ENCODE measurements around the gene IFT20.

The IFT20 gene

DNA sequence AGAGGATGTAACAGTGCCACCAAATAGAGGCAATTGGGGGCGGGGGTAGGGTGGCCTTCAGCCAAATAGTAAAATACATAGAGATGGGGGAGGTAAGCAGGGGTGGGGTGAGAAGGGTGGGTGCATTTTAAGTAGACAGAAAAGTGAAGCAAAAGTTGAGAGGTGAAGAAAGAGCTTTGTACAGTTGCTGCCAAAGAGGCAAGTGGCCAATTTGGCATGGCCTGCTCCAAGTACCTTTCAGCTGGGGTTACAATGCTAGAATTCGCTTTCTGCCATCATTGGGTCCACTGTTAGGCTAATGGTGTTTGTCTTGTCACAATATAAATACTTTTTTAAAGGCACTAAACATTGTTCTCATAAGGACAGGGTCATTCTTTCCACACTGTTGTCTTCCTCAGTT, 21.4 kb downstream of the IFT20 start:
- TF ChIP-seq, protein P1, sequence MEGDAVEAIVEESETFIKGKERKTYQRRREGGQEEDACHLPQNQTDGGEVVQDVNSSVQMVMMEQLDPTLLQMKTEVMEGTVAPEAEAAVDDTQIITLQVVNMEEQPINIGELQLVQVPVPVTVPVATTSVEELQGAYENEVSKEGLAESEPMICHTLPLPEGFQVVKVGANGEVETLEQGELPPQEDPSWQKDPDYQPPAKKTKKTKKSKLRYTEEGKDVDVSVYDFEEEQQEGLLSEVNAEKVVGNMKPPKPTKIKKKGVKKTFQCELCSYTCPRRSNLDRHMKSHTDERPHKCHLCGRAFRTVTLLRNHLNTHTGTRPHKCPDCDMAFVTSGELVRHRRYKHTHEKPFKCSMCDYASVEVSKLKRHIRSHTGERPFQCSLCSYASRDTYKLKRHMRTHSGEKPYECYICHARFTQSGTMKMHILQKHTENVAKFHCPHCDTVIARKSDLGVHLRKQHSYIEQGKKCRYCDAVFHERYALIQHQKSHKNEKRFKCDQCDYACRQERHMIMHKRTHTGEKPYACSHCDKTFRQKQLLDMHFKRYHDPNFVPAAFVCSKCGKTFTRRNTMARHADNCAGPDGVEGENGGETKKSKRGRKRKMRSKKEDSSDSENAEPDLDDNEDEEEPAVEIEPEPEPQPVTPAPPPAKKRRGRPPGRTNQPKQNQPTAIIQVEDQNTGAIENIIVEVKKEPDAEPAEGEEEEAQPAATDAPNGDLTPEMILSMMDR (IDR thresholded peaks at IDR 0.05): no peak

DNA sequence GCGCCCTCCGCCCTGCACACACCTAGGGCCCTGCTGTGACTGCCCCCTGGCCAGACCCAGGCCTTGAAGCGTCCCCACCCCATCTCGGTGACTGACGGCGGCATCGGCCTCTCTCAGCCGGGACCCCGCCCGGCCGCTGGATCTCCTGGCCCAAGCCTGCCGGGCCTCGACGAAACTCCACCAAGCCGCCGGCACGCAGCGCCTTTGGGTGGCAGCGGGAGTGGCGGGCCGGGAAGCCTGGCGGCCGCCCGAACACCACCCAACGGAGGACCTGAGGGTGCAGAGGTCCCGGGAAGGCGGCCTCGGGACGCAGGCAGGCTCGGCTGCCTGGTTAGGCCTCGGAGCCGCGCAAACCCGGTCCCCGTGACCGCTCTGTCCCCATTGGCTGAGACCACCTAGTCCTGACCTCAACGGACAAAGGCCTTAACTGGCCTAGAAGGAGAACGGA, 28.3 kb downstream of the IFT20 start:
- TF ChIP-seq, protein P1 (IDR thresholded peaks at IDR 0.05): no peak

DNA sequence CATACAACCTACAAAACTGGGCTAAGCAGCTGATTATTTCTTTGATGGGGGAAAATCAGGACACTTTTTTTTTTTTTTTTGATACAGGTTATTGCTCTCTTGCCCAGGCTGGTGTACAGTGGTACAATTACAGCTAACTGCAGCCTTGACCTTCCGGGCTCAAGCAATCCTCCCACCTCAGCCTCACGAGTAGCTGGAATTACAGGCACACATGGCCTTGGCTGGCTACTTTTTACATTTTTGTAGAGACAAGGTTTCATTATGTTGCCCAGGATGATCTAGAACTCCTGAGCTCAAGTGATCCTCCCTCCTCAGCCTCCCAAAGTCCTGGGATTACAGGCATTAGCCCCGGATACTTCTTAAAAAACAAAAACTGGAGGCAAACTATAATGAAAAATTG, 36.8 kb downstream of the IFT20 start:
- TF ChIP-seq, protein P1 (IDR thresholded peaks at IDR 0.05): no peak

DNA sequence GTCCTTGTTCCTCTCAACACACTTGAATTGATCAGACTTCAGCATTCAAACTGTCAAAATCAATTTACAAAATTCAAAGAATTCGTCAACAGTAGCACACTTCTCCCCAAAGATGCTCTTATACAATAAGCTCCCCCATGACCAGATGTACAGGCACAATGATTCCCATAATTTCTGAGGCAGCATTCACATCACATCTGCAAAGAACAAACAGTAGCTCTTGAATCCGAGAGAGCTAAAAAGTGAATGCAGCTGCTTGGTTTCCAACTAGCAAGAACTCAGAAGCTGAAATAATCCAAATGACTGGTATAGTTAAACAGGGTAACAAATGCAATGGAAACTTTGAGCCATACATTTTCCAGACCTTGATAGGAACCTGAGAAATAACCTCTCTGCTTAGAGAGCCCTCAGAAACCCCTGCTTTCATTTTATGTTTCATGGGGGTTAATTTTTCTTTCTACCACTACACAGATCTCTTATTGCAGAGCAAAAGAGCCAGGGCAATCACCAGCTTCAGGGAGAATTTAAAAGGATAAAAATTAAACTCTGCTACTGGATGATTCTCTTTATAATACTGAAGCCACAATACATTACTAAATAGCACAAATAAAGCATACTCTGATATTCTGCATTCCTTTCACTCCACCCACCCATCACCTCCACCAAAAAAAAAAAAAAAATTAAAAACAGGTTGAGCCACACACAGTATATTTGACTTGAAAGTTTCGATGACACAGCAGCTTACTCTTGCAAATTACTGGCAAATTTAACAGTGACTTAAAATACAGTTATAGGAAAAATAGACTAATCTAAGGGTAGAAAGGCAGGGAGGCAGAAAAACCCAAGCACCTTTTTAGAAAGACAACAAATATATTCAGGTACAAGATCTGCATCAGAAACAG, 39.3 kb downstream of the IFT20 start:
- TF ChIP-seq, protein P1 (IDR thresholded peaks at IDR 0.05): no peak

DNA sequence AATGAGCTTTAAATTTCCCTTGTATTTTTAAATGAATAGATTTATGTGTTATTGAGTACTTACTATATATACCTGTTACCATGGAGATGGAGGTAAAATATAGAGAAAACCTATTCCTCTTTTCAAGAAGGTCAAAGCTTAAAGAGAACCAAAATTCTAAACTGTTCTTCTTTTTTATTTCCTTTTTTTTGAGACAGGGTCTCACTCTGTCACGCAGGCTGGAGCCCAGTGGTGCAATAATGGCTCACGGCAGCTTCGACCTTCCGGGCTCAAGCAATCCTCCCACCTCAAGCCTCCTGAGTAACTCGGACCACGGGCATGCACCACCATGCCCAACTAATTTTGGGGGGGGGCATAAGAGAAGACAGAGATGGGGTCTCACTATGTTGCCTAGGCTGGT, 41.3 kb downstream of the IFT20 start:
- TF ChIP-seq, protein P1 (IDR thresholded peaks at IDR 0.05): no peak

DNA sequence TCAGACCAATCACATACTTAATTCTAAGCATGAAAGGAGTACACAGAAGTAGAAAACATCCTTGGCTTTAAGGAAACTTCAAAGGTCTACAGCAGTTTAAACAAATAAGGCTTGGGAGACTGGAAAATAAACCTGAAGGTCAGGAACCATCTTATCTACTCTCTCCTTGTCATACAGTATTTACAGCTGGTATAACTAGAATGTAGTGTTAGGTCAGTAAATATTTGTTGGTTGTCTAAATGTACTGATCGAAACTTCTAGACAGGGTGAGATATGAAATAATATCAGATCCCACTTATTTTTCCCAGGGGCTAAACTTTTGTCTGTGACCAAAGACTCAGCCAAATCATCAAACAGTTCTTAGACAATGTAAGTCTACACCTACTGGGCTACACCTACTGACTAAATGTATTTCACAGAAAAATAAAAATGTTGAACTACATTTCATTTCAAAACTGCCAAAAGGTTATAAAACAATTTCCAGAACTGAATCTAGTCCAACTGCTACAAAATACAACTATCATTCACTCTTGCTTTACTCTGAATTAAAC, 43.4 kb downstream of the IFT20 start:
- TF ChIP-seq, protein P1 (IDR thresholded peaks at IDR 0.05): no peak

DNA sequence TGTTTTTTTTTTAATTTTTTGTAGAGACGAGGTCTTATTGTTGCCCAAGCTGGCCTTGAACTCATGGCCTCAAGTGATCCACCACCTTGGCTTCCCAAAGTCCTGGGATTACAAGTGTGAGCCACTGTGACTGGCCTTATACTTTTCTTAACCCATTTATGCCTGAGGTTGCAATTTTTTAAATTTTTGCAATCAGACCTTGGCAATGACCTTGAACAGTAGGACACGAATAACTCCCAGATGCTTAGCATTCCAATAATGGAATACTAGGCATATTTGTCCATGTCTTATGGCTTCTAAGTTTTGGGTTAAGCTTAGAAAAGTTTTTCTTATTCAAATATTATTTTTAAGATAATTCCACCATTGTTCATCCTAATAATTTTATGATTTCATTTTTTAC, 44.6 kb downstream of the IFT20 start:
- TF ChIP-seq, protein P1 (IDR thresholded peaks at IDR 0.05): no peak
